Astrocyte (in vitro differentiated cells and primary cell): ENCODE measurements around the gene LMNA. TPM values are rescaled to one million over a fixed set of nuclear protein-coding genes. Genes with fewer than 3 reads are reported as not detected.

Source experiments
- DNase-seq: peaks from one replicate; pipeline ENCODE4 v3.0.0-alpha.2; 2010; ENCODE audit warnings: low read depth
- FAIRE-seq: peaks from 2 replicates; lab custom pipeline; 2011; peaks lifted over from hg19 to GRCh38; lab: Jason Lieb, UNC
- H2AFZ ChIP-seq: 2 replicates; pipeline ENCODE4 v1.6.0; 2012; ENCODE audit warnings: low read depth, low read length, inconsistent platforms
- H3K27ac ChIP-seq: 2 replicates; pipeline ENCODE4 v1.5.1; 2011; ENCODE audit warnings: low read depth, low read length, inconsistent platforms
- H3K27me3 ChIP-seq: 2 replicates; pipeline ENCODE4 v1.6.0; 2011; ENCODE audit warnings: low read length, inconsistent platforms; ENCODE audit not compliant: insufficient read depth
- H3K36me3 ChIP-seq: 2 replicates; pipeline ENCODE4 v1.5.1; 2011; ENCODE audit warnings: low read length, inconsistent platforms; ENCODE audit not compliant: insufficient read depth
- H3K4me1 ChIP-seq: 2 replicates; pipeline ENCODE4 v1.5.1; 2011; ENCODE audit warnings: low read length, inconsistent platforms; ENCODE audit not compliant: insufficient read depth
- H3K4me2 ChIP-seq: 2 replicates; pipeline ENCODE4 v1.6.0; 2012; ENCODE audit warnings: low read length, inconsistent platforms
- H3K4me3 ChIP-seq: 2 replicates; pipeline ENCODE4 v1.5.1; 2011; ENCODE audit warnings: low read depth, mild to moderate bottlenecking, low read length, inconsistent platforms; ENCODE audit not compliant: insufficient read depth
- H3K79me2 ChIP-seq: 2 replicates; pipeline ENCODE4 v1.6.0; 2012; ENCODE audit warnings: mild to moderate bottlenecking, low read length, inconsistent platforms; ENCODE audit not compliant: insufficient read depth
- H3K9ac ChIP-seq: 2 replicates; pipeline ENCODE4 v1.6.0; 2012; ENCODE audit warnings: mild to moderate bottlenecking, low read length, inconsistent platforms
- H3K9me3 ChIP-seq: 2 replicates; pipeline ENCODE4 v1.5.1; 2012; ENCODE audit warnings: low read depth, mild to moderate bottlenecking, low read length, inconsistent platforms; ENCODE audit not compliant: insufficient read depth
- H4K20me1 ChIP-seq: 2 replicates; pipeline ENCODE4 v1.6.0; 2012; ENCODE audit warnings: low read length, inconsistent platforms; ENCODE audit not compliant: insufficient read depth
- H3K27ac Mint-ChIP-seq: one replicate; pipeline ENCODE4 v1.8.0; 2021; ENCODE audit warnings: mild to moderate bottlenecking, mixed read lengths; ENCODE audit not compliant: unreplicated experiment
- H3K27me3 Mint-ChIP-seq: one replicate; pipeline ENCODE4 v1.8.0; 2021; ENCODE audit warnings: low read depth, mixed read lengths; ENCODE audit not compliant: unreplicated experiment
- H3K36me3 Mint-ChIP-seq: one replicate; pipeline ENCODE4 v1.8.0; 2021; ENCODE audit warnings: low read depth, mixed read lengths; ENCODE audit not compliant: unreplicated experiment
- H3K4me1 Mint-ChIP-seq: one replicate; pipeline ENCODE4 v1.8.0; 2021; ENCODE audit warnings: low read depth, mixed read lengths; ENCODE audit not compliant: unreplicated experiment
- H3K4me3 Mint-ChIP-seq: one replicate; pipeline ENCODE4 v1.8.0; 2021; ENCODE audit warnings: mild to moderate bottlenecking, moderate library complexity, mixed read lengths; ENCODE audit not compliant: unreplicated experiment
- H3K9me3 Mint-ChIP-seq: one replicate; pipeline ENCODE4 v1.8.0; 2021; ENCODE audit warnings: mild to moderate bottlenecking, mixed read lengths; ENCODE audit not compliant: unreplicated experiment
- CTCF ChIP-seq: IDR thresholded peaks from 2 replicates; pipeline ENCODE4 v1.5.1; 2011; ENCODE audit warnings: low read depth, mild to moderate bottlenecking, inconsistent platforms, low read length, moderate library complexity; ENCODE audit not compliant: insufficient read depth
- EZH2 ChIP-seq: IDR thresholded peaks from 2 replicates; pipeline ENCODE4 v1.6.1; 2012; ENCODE audit warnings: mild to moderate bottlenecking, low read length, inconsistent platforms; ENCODE audit not compliant: insufficient read depth
- total RNA-seq: library from RNA; stranded (reverse); gene quantifications from 2 replicates; pipeline ENCODE4 v1.2.1, GENCODE V29; 2021

LMNA gene
- total RNA-seq, 1 donor from 2014 or later, result 464 TPM

- TF ChIP-seq CTCF (peak; percentile 57), EZH2 (no peak)
- Mint-ChIP-seq H3K36me3 (peaks cover 17% of the 10 kb centered on the region), H3K9me3 (no peaks in the 10 kb centered on the region), H3K27ac (peak overlapping the region; percentile 44), H3K4me1 (peaks cover 27% of the 10 kb centered on the region), H3K27me3 (no peaks in the 10 kb centered on the region), H3K4me3 (peak overlapping the region; percentile 55)
- Histone ChIP-seq H3K9me3 (no peaks in the 10 kb centered on the region), H3K27ac (no peak overlapping the region), H3K4me2 (no peak overlapping the region), H3K79me2 (peaks cover 16% of the 10 kb centered on the region), H3K9ac (no peak overlapping the region), H3K4me1 (peaks cover 10% of the 10 kb centered on the region), H3K27me3 (no peaks in the 10 kb centered on the region), H3K4me3 (no peak overlapping the region), H2AFZ (no peak overlapping the region), H4K20me1 (peaks cover 31% of the 10 kb centered on the region), H3K36me3 (peaks cover 3% of the 10 kb centered on the region)
- DNase-seq (no peak), FAIRE-seq (no peak)
These were observed 23.7 kb upstream of the LMNA start for GRCh38 chr1:156090840-156091188.

GRCh38 chr1:156091610-156092009, 22.9 kb upstream of the LMNA start:
- peaks cover 11% of the 10 kb centered on the region for H3K4me1 ChIP-seq
- Mint-ChIP-seq H3K4me3 (no peak overlapping the region), H3K9me3 (no peaks in the 10 kb centered on the region), H3K27ac (no peak overlapping the region), H3K27me3 (no peaks in the 10 kb centered on the region), H3K4me1 (peaks cover 27% of the 10 kb centered on the region), H3K36me3 (peaks cover 19% of the 10 kb centered on the region)
- no peak overlapping the region for H3K9ac ChIP-seq
- DNase-seq (no peak), FAIRE-seq (no peak)
- H3K27me3 ChIP-seq, result no peaks in the 10 kb centered on the region
- H4K20me1 ChIP-seq, result peaks cover 24% of the 10 kb centered on the region
- H3K4me2 ChIP-seq, result no peak overlapping the region
- peaks cover 16% of the 10 kb centered on the region for H3K79me2 ChIP-seq
- H3K4me3 ChIP-seq, result no peak overlapping the region
- no peak overlapping the region for H2AFZ ChIP-seq
- TF ChIP-seq CTCF (no peak), EZH2 (no peak)
- no peak overlapping the region for H3K27ac ChIP-seq
- H3K36me3 ChIP-seq, result peaks cover 5% of the 10 kb centered on the region
- H3K9me3 ChIP-seq, result no peaks in the 10 kb centered on the region

GRCh38 chr1:156095906-156096508, 18.5 kb upstream of the LMNA start:
- peaks cover 5% of the 10 kb centered on the region for H3K36me3 ChIP-seq
- Mint-ChIP-seq H3K4me1 (peaks cover 25% of the 10 kb centered on the region), H3K4me3 (no peak overlapping the region), H3K9me3 (no peaks in the 10 kb centered on the region), H3K27me3 (no peaks in the 10 kb centered on the region), H3K27ac (peak overlapping the region; percentile 91), H3K36me3 (peaks cover 33% of the 10 kb centered on the region)
- no peak overlapping the region for H3K4me3 ChIP-seq
- H3K27me3 ChIP-seq, result no peaks in the 10 kb centered on the region
- peak overlapping the region; percentile 91 for H3K27ac ChIP-seq
- no peaks in the 10 kb centered on the region for H3K9me3 ChIP-seq
- DNase-seq (no peak), FAIRE-seq (no peak)
- peaks cover 8% of the 10 kb centered on the region for H4K20me1 ChIP-seq
- H3K79me2 ChIP-seq, result peaks cover 21% of the 10 kb centered on the region
- peak overlapping the region; percentile 80 for H3K9ac ChIP-seq
- H3K4me1 ChIP-seq, result peaks cover 20% of the 10 kb centered on the region
- no peak overlapping the region for H2AFZ ChIP-seq
- TF ChIP-seq CTCF (no peak), EZH2 (no peak)
- H3K4me2 ChIP-seq, result peak overlapping the region; percentile 62
